HepG2 (cell line): Measurements from ENCODE around the gene HMX1. TPM values are rescaled to one million over a fixed set of nuclear protein-coding genes. Genes with fewer than 3 reads are reported as not detected.

Experiments
- ZNF331 ChIP-seq: sonication (generic); formaldehyde crosslinking; IDR thresholded peaks from 2 replicates; pipeline ENCODE4 v1.4.0; 2020; ENCODE audit warnings: missing genetic modification reagents
- ZNF354B ChIP-seq: sonication (generic); formaldehyde crosslinking; IDR thresholded peaks from 2 replicates; pipeline ENCODE4 v1.8.0; 2022; ENCODE audit warnings: mild to moderate bottlenecking, missing genetic modification reagents
- polyA plus RNA-seq, 8 experiments: library from polyadenylated mRNA; depleted of rRNA in 3 of 8; stranded (reverse) in 7 of 8; unstranded in 1 of 8; fragments of >200 nt; fragmentation: Illumina TruSeq in 4 of 8; extraction: Trizol in 4 of 8; gene quantifications; 2 replicates each; pipeline versions ENCODE4 v1.2.1 to v1.2.3, GENCODE V29; 2011 to 2016; ENCODE audit warnings: low read depth in 4 of 8, missing spikeins in 1 of 8, mixed read lengths in 1 of 8; ENCODE audit not compliant: insufficient read depth in 1 of 8
- total RNA-seq, 5 experiments: library from RNA; depleted of rRNA; stranded (reverse); fragments of >200 nt; fragmentation: Illumina TruSeq; extraction: Trizol; gene quantifications; 2 replicates each; pipeline ENCODE4 v1.2.3, GENCODE V29; 2016; ENCODE audit warnings: low read depth in 1 of 5
- TF ChIP-seq, protein P1 (sequence below): sonication (generic); formaldehyde crosslinking; IDR thresholded peaks from 2 replicates; pipeline ENCODE4 v1.4.0; 2020; ENCODE audit warnings: mild to moderate bottlenecking, missing genetic modification reagents

The HMX1 gene
- total and polyA plus RNA-seq, 2 of the 13 experiments (the other 11 are each of a cell fraction or from before 2014, with no cell fraction given), result not detected

DNA sequence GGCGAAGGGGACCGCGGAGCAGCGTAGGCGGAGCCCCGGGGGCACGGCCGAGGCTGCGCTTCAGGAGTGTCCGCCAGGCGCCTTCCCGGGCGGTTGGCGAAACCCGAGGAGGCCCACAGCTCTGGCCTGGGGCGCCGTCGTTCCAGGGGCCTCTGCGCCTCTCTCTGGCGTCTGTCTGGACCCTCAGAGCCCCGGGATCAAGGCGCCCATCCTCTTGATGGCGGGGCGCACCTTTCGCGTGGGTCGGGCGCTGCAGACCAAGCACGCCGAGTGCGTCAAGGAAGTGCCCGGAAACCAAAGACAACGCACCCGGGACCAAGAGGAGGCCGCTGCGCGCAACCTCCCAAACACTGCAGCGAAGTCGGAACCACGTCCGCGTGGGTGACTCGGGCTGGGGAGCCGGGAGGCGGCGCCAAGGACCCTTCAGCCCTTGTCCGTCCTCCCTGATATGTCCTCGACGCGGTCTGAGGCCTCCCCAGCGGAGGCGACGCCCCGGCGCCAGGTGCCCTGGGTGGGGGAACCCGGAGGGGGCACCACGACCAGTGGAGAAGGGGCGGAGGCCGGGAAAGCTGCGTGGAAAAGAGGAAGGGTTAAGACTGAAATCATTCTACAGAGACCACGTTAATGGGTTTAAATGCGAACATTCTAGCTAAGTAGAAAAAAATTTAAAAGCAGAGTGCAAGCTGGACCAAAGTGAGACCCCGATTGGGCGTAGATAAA lies 9.9 kb downstream of the HMX1 start (continued):
- TF ChIP-seq, protein P1, sequence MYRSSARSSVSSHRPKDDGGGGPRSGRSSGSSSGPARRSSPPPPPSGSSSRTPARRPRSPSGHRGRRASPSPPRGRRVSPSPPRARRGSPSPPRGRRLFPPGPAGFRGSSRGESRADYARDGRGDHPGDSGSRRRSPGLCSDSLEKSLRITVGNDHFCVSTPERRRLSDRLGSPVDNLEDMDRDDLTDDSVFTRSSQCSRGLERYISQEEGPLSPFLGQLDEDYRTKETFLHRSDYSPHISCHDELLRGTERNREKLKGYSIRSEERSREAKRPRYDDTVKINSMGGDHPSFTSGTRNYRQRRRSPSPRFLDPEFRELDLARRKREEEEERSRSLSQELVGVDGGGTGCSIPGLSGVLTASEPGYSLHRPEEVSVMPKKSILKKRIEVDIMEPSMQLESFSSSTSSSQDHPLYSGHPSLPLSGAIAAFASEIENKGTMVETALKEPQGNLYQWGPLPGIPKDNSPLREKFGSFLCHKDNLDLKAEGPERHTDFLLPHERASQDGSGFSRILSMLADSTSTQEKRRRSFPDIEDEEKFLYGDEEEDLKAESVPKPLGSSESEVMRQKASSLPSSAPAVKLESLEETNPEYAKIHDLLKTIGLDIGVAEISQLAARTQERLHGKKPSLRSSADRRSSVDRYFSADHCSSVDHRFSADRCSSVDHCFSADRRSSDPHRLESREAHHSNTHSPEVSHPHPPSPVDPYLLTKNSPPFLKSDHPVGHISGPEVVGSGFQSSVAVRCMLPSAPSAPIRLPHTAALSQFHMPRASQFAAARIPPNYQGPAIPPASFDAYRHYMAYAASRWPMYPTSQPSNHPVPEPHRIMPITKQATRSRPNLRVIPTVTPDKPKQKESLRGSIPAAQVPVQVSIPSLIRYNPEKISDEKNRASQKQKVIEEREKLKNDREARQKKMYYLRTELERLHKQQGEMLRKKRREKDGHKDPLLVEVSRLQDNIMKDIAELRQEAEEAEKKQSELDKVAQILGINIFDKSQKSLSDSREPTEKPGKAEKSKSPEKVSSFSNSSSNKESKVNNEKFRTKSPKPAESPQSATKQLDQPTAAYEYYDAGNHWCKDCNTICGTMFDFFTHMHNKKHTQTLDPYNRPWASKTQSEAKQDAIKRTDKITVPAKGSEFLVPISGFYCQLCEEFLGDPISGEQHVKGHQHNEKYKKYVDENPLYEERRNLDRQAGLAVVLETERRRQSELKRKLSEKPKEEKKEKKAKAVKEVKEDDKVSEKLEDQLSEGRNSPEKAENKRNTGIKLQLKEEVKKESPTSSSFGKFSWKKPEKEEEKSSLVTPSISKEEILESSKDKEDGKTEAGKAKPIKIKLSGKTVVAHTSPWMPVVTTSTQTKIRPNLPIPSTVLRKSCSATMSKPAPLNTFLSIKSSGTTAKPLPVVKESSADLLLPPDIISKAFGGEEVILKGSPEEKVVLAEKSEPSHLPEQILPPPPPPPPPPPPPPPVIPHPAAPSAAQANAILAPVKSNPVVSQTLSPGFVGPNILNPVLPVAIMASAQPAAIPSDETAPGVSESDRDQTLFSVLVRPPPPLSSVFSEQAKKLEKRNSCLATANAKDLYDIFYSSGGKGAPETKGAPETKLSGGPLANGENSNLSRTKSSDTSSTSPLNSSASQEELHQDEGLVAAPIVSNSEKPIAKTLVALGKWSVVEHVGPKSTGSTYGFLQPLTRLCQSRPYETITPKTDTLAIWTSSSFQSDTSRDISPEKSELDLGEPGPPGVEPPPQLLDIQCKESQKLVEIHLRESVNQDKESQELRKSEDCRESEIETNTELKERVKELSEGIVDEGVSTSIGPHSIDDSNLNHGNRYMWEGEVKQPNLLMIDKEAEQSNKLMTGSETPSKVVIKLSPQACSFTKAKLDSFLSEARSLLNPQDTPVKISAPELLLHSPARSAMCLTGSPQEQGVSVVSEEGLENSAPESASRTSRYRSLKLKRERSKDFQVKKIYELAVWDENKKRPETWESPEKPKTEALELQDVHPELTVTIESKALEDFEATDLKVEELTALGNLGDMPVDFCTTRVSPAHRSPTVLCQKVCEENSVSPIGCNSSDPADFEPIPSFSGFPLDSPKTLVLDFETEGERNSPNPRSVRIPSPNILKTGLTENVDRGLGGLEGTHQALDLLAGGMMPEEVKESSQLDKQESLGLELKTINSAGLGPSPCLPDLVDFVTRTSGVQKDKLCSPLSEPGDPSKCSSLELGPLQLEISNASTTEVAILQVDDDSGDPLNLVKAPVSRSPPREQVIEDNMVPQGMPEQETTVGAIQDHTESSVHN (CRISPR knock-in tag), result no peak
- no peak for TF ChIP-seq ZNF354B (CRISPR knock-in tag)
- no peak for TF ChIP-seq ZNF331
